HepG2 (cell line): Measurements from ENCODE around the gene PSKH1. TPM values are rescaled to one million over a fixed set of nuclear protein-coding genes. Genes with fewer than 3 reads are reported as not detected.

Experiments
- ARNT2 ChIP-seq: sonication (generic); formaldehyde crosslinking; IDR thresholded peaks from 2 replicates; pipeline ENCODE4 v1.8.0; 2022; ENCODE audit warnings: mild to moderate bottlenecking, low read depth, missing genetic modification reagents, moderate library complexity
- DNMT1 ChIP-seq: sonication (generic); formaldehyde crosslinking; IDR thresholded peaks from 2 replicates; pipeline ENCODE4 v1.5.1; 2020; ENCODE audit warnings: mild to moderate bottlenecking, missing genetic modification reagents
- ELF4 ChIP-seq: sonication (generic); formaldehyde crosslinking; IDR thresholded peaks from 2 replicates; pipeline ENCODE4 v1.5.0; 2020; ENCODE audit warnings: missing genetic modification reagents, mild to moderate bottlenecking, moderate library complexity, borderline replicate concordance
- FOSL2 ChIP-seq: sonication (generic); formaldehyde crosslinking; IDR thresholded peaks from 2 replicates; pipeline ENCODE4 v1.4.0; 2020; ENCODE audit warnings: missing genetic modification reagents
- FOXC1 ChIP-seq: sonication (generic); formaldehyde crosslinking; IDR thresholded peaks from 2 replicates; pipeline ENCODE4 v1.8.0; 2022; ENCODE audit warnings: mild to moderate bottlenecking, missing genetic modification reagents, borderline replicate concordance
- HMG20B ChIP-seq: conservative IDR thresholded peaks from 2 replicates; pipeline ENCODE4 v1.6.1; 2016; ENCODE audit warnings: missing genetic modification reagents, missing compliant biosample characterization
- NBN ChIP-seq: fragments of 450-650 bp; conservative IDR thresholded peaks from 2 replicates; pipeline ENCODE4 v1.6.1; 2017
- POLR2AphosphoS2 ChIP-seq: IDR thresholded peaks from 2 replicates; pipeline ENCODE4 v1.6.1; 2011; ENCODE audit warnings: low read depth, low read length, improper control_type of control experiment
- RFX3 ChIP-seq: IDR thresholded peaks from 2 replicates; pipeline ENCODE4 v1.6.1; 2016; ENCODE audit warnings: missing biosample characterization, missing genetic modification reagents
- SRSF4 ChIP-seq: fragments of 200-400 bp; formaldehyde crosslinking; IDR thresholded peaks from one replicate; pipeline ENCODE4 v1.6.1; 2018; ENCODE audit warnings: mild to moderate bottlenecking, low read depth, low read length, moderate library complexity; ENCODE audit not compliant: poor library complexity, severe bottlenecking
- STAG1 ChIP-seq: sonication (generic); formaldehyde crosslinking; IDR thresholded peaks from 2 replicates; pipeline ENCODE4 v1.4.0; 2020; ENCODE audit warnings: missing genetic modification reagents
- SUZ12 ChIP-seq: fragments of 150-350 bp; IDR thresholded peaks from 2 replicates; pipeline ENCODE4 v1.6.1; 2014; ENCODE audit warnings: low read depth, low read length
- XRCC5 ChIP-seq: fragments of 200-400 bp; formaldehyde crosslinking; optimal IDR thresholded peaks from 2 replicates; pipeline ENCODE3; 2017; ENCODE audit warnings: mild to moderate bottlenecking, low read length
- ZNF292 ChIP-seq: sonication (generic); formaldehyde crosslinking; IDR thresholded peaks from 2 replicates; pipeline ENCODE4 v1.8.1; 2022; ENCODE audit warnings: mild to moderate bottlenecking, low read depth, missing genetic modification reagents, borderline replicate concordance
- ZNF335 ChIP-seq: sonication (generic); formaldehyde crosslinking; IDR thresholded peaks from 2 replicates; pipeline ENCODE4 v1.4.0; 2020; ENCODE audit warnings: missing genetic modification reagents
- ZNF432 ChIP-seq: sonication (generic); formaldehyde crosslinking; IDR thresholded peaks from 2 replicates; pipeline ENCODE4 v1.5.0; 2020; ENCODE audit warnings: missing genetic modification reagents, mild to moderate bottlenecking, borderline replicate concordance
- ZNF619 ChIP-seq: sonication (generic); formaldehyde crosslinking; IDR thresholded peaks from 2 replicates; pipeline ENCODE4 v1.4.0; 2020; ENCODE audit warnings: mild to moderate bottlenecking, missing genetic modification reagents
- ZNF775 ChIP-seq: sonication (generic); formaldehyde crosslinking; IDR thresholded peaks from 2 replicates; pipeline ENCODE4 v1.4.0; 2020; ENCODE audit warnings: missing genetic modification reagents, mild to moderate bottlenecking, moderate library complexity, borderline replicate concordance
- ZNF781 ChIP-seq: sonication (generic); formaldehyde crosslinking; IDR thresholded peaks from 2 replicates; pipeline ENCODE4 v1.5.1; 2020; ENCODE audit warnings: borderline replicate concordance, mild to moderate bottlenecking, missing genetic modification reagents; ENCODE audit errors: not compliant biosample characterization
- polyA plus RNA-seq, 8 experiments: library from polyadenylated mRNA; depleted of rRNA in 3 of 8; stranded (reverse) in 7 of 8; unstranded in 1 of 8; fragments of >200 nt; fragmentation: Illumina TruSeq in 4 of 8; extraction: Trizol in 4 of 8; gene quantifications; 2 replicates each; pipeline versions ENCODE4 v1.2.1 to v1.2.3, GENCODE V29; 2011 to 2016; ENCODE audit warnings: low read depth in 4 of 8, missing spikeins in 1 of 8, mixed read lengths in 1 of 8; ENCODE audit not compliant: insufficient read depth in 1 of 8
- total RNA-seq, 5 experiments: library from RNA; depleted of rRNA; stranded (reverse); fragments of >200 nt; fragmentation: Illumina TruSeq; extraction: Trizol; gene quantifications; 2 replicates each; pipeline ENCODE4 v1.2.3, GENCODE V29; 2016; ENCODE audit warnings: low read depth in 1 of 5
- TF ChIP-seq, protein P1 (sequence below): IDR thresholded peaks from 2 replicates; pipeline ENCODE4 v1.6.1; 2016; ENCODE audit warnings: missing biosample characterization, missing genetic modification reagents, low read depth
- TF ChIP-seq, protein P2 (sequence below): sonication (generic); formaldehyde crosslinking; IDR thresholded peaks from 2 replicates; pipeline ENCODE4 v1.5.0; 2020; ENCODE audit warnings: mild to moderate bottlenecking, missing genetic modification reagents, borderline replicate concordance

Gene PSKH1
- total and polyA plus RNA-seq, 2 of the 13 experiments (the other 11 are each of a cell fraction or from before 2014, with no cell fraction given), result 8.4 to 19.1 TPM

DNA sequence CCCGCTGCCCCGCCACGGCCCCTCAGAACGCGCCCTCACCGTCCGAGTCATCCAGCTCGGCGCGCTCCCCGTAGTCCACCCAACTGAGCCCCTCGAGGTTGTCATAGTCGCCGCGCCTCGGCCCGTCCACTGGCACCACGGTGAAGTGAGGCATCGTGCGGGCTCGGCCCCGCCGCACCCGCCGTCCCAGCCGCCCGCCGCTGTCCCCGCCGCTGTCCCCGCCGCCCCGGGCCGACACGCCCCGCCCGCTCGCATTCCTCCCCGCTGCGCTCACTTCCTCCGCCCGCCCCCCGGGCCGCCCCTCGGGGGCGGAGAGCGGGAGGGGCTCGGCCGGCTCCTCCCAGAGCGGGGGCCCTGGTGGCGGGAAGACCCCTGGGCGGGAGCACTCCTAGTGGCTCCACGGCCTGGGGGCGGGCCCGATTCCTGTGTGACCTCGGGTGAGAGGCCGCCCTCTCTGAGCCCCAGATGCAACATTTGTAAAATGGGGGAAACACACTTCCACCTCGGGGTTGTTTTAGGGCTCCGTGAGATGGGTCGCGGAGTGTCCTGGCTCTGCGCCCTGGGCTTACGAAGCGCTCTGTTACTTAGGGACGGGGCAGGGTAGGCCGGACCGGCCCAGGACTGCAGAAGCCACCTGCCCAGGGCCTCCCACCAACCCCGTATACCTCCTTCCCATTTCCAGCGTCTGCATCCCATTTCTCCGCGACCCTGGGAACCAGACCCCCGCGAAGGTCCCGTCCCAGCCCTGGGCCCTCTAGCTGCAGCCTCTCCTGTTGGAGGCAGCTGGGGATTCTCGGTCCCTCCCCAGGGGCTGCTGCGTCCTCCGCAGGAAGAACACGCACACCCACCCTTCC, 75.6 kb downstream of the PSKH1 start, which contains the start of gene SLC12A4 (continued):
- TF ChIP-seq RFX3 (CRISPR knock-in tag) (no peak), FOXC1 (CRISPR knock-in tag) (no peak), FOSL2 (CRISPR knock-in tag) (peak; percentile 76), XRCC5 (peak; percentile 64), SRSF4 (no peak), DNMT1 (CRISPR knock-in tag) (0 out of 2 replicates have a peak, but pooled peaks have one; percentile 28), ZNF292 (CRISPR knock-in tag) (peak; percentile 82), SUZ12 (no peak), ARNT2 (CRISPR knock-in tag) (peak; percentile 43; the same call in 1 of the 2 replicates), ZNF335 (no peak), ZNF432 (no peak), ZNF619 (peak; percentile 90), HMG20B (CRISPR knock-in tag) (no peak), NBN (no peak), ZNF781 (CRISPR knock-in tag) (peak; percentile 35), ZNF775 (CRISPR knock-in tag) (no peak), STAG1 (no peak), ELF4 (CRISPR knock-in tag) (no peak), POLR2AphosphoS2 (no peak)
- TF ChIP-seq, protein P1, sequence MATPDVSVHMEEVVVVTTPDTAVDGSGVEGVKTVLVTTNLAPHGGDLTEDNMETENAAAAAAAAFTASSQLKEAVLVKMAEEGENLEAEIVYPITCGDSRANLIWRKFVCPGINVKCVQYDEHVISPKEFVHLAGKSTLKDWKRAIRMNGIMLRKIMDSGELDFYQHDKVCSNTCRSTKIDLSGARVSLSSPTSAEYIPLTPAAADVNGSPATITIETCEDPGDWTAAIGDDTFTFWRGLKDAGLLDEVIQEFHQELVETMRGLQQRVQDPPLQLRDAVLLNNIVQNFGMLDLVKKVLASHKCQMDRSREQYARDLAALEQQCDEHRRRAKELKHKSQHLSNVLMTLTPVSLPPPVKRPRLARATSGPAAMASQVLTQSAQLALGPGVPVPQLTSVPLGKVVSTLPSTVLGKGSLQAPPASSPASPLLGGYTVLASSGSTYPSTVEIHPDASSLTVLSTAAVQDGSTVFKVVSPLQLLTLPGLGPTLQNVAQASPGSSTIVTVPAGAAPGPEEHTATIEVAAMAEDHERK (CRISPR knock-in tag), result no peak
- TF ChIP-seq, protein P2, sequence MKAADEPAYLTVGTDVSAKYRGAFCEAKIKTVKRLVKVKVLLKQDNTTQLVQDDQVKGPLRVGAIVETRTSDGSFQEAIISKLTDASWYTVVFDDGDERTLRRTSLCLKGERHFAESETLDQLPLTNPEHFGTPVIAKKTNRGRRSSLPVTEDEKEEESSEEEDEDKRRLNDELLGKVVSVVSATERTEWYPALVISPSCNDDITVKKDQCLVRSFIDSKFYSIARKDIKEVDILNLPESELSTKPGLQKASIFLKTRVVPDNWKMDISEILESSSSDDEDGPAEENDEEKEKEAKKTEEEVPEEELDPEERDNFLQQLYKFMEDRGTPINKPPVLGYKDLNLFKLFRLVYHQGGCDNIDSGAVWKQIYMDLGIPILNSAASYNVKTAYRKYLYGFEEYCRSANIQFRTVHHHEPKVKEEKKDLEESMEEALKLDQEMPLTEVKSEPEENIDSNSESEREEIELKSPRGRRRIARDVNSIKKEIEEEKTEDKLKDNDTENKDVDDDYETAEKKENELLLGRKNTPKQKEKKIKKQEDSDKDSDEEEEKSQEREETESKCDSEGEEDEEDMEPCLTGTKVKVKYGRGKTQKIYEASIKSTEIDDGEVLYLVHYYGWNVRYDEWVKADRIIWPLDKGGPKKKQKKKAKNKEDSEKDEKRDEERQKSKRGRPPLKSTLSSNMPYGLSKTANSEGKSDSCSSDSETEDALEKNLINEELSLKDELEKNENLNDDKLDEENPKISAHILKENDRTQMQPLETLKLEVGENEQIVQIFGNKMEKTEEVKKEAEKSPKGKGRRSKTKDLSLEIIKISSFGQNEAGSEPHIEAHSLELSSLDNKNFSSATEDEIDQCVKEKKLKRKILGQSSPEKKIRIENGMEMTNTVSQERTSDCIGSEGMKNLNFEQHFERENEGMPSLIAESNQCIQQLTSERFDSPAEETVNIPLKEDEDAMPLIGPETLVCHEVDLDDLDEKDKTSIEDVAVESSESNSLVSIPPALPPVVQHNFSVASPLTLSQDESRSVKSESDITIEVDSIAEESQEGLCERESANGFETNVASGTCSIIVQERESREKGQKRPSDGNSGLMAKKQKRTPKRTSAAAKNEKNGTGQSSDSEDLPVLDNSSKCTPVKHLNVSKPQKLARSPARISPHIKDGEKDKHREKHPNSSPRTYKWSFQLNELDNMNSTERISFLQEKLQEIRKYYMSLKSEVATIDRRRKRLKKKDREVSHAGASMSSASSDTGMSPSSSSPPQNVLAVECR (CRISPR knock-in tag), result peak; percentile 81
